Natural killer cell (primary cell): ENCODE results near the gene TMEM174. TPM values are rescaled to one million over a fixed set of nuclear protein-coding genes. Genes with fewer than 3 reads are reported as not detected.
A peak's percentile ranks its signal among the peaks of the same experiment; 100 is the strongest.

ENCODE experiments used
- ATAC-seq, 3 donors: fragments of 150-1000 bp in 2 of 3; fragments of 200-7000 bp in 1 of 3; cut with Tn5 transposase; 1 replicate in 1 of 3; 2 replicates in 2 of 3; pipeline ENCODE4 v1.10.0; 2021; ENCODE audit warnings: mild to moderate bottlenecking in 2 of 3, moderate library complexity in 2 of 3
- DNase-seq, 2 donors: peaks; one replicate each; pipeline versions ENCODE4 v3.0.0 to v3.0.0-alpha.2; 2013 to 2021; ENCODE audit warnings: mixed read lengths in 1 of 2
- H3K27ac ChIP-seq: one replicate; pipeline ENCODE4 v1.5.1; 2013; ENCODE audit warnings: mild to moderate bottlenecking, low read length
- H3K27me3 ChIP-seq: one replicate; pipeline ENCODE4 v1.6.1; 2013; ENCODE audit warnings: low read length; ENCODE audit not compliant: control insufficient read depth, insufficient read depth
- H3K36me3 ChIP-seq: one replicate; pipeline ENCODE4 v1.6.1; 2013; ENCODE audit warnings: low read length; ENCODE audit not compliant: control insufficient read depth, insufficient read depth
- H3K4me1 ChIP-seq: one replicate; pipeline ENCODE4 v1.6.1; 2013; ENCODE audit warnings: low read length; ENCODE audit not compliant: control insufficient read depth, insufficient read depth
- H3K4me3 ChIP-seq: one replicate; pipeline ENCODE4 v1.5.1; 2013; ENCODE audit warnings: low read length
- H3K9me3 ChIP-seq: one replicate; pipeline ENCODE4 v1.6.1; 2013; ENCODE audit warnings: low read length; ENCODE audit not compliant: control insufficient read depth, insufficient read depth
- H3K27ac Mint-ChIP-seq, 2 donors: one replicate each; pipeline ENCODE4 v1.8.0; 2022; ENCODE audit warnings: mild to moderate bottlenecking in 2 of 2, mixed read lengths in 2 of 2, moderate library complexity in 1 of 2
- H3K27me3 Mint-ChIP-seq, 2 donors: one replicate each; pipeline ENCODE4 v1.8.0; 2022; ENCODE audit warnings: low read depth in 2 of 2, mixed read lengths in 2 of 2
- H3K36me3 Mint-ChIP-seq: one replicate; pipeline ENCODE4 v1.8.0; 2022; ENCODE audit warnings: mixed read lengths
- H3K4me1 Mint-ChIP-seq, 2 donors: one replicate each; pipeline ENCODE4 v1.8.0; 2022; ENCODE audit warnings: mixed read lengths in 2 of 2
- H3K4me3 Mint-ChIP-seq: one replicate; pipeline ENCODE4 v1.8.0; 2022; ENCODE audit warnings: mild to moderate bottlenecking, moderate library complexity, mixed read lengths
- H3K9me3 Mint-ChIP-seq, 2 donors: one replicate each; pipeline ENCODE4 v1.8.0; 2022; ENCODE audit warnings: mixed read lengths in 2 of 2
- CTCF ChIP-seq: fragments of 200-600 bp; IDR thresholded peaks from one replicate; pipeline ENCODE4 v1.8.0; 2022; ENCODE audit warnings: antibody characterized with exemption
- WGBS: methylation state at CpG from one replicate; pipeline ENCODE4 v1.1.7; 2013; ENCODE audit warnings: missing lambda C conversion rate; ENCODE audit not compliant: insufficient coverage; 5-methylcytosine and 5-hydroxymethylcytosine counted together
- intact Hi-C: fragments of 100-400 bp; cut with micrococcal nuclease; formaldehyde crosslinking; loops from one replicate; pipeline ENCODE4 v1.14.2; 2022
- total RNA-seq, 4 donors: library from RNA; stranded (reverse); fragments of 120-200 nt in 1 of 4; gene quantifications; one replicate each; pipeline versions ENCODE4 v1.2.3 to v1.2.4, GENCODE V29; 2013 to 2022

Gene TMEM174
- total RNA-seq, 3 donors from 2014 or later (not counting 1 experiment from before 2014, with no cell fraction given): not detected

GRCh38 chr5:73198833-73199592 lies 26.0 kb downstream of the TMEM174 start:
- Histone ChIP-seq H3K4me3 (no peak overlapping the region), H3K27me3 (peaks cover 3% of the 10 kb centered on the region), H3K9me3 (no peaks in the 10 kb centered on the region), H3K36me3 (no peaks in the 10 kb centered on the region), H3K27ac (no peak overlapping the region), H3K4me1 (peaks cover 6% of the 10 kb centered on the region)
- Mint-ChIP-seq H3K4me1 (peaks cover 0 to 6% of the 10 kb centered on the region in 2 donors), H3K36me3 (no peaks in the 10 kb centered on the region), H3K9me3 (no peaks in the 10 kb centered on the region), H3K27ac (no peak overlapping the region), H3K4me3 (no peak overlapping the region), H3K27me3 (peaks cover 37 to 42% of the 10 kb centered on the region in 2 donors)
- intact Hi-C loops: no loop called here
- no peak for DNase-seq
- no peak for TF ChIP-seq CTCF
- ATAC-seq: no peak
- WGBS: 84% methylated on average over 3 of the region's 3 CpGs

- H3K36me3 Mint-ChIP-seq: no peaks in the 10 kb centered on the region
- no peak overlapping the region for H3K27ac Mint-ChIP-seq
- Histone ChIP-seq H3K4me3 (no peak overlapping the region), H3K9me3 (no peaks in the 10 kb centered on the region), H3K4me1 (peaks cover 6% of the 10 kb centered on the region), H3K27ac (no peak overlapping the region), H3K36me3 (no peaks in the 10 kb centered on the region), H3K27me3 (peaks cover 3% of the 10 kb centered on the region)
- H3K4me1 Mint-ChIP-seq: peaks cover 0 to 6% of the 10 kb centered on the region in 2 donors
- H3K9me3 Mint-ChIP-seq: no peaks in the 10 kb centered on the region
- ATAC-seq (no peak), DNase-seq (no peak)
- intact Hi-C loops: loop anchor here (5.0 kb wide), 1 partner anchor 242 kb away; the partner anchor contains the start of gene FCHO2
- 97% methylated on average over 4 of the region's 5 CpGs for WGBS
- H3K4me3 Mint-ChIP-seq: no peak overlapping the region
- TF ChIP-seq CTCF: no peak
- peaks cover 36 to 42% of the 10 kb centered on the region in 2 donors for H3K27me3 Mint-ChIP-seq
These were observed 26.7 kb downstream of the TMEM174 start for GRCh38 chr5:73199671-73200070.

- H3K27ac Mint-ChIP-seq: no peak overlapping the region
- Histone ChIP-seq H3K27me3 (peaks cover 3% of the 10 kb centered on the region), H3K4me3 (no peak overlapping the region), H3K4me1 (peaks cover 6% of the 10 kb centered on the region), H3K9me3 (no peaks in the 10 kb centered on the region), H3K27ac (no peak overlapping the region), H3K36me3 (no peaks in the 10 kb centered on the region)
- 30% methylated on average over 32 of the region's 34 CpGs for WGBS
- ATAC-seq (peak; percentile 79 to 96 (median 90)), DNase-seq (peak; percentile 53 to 74)
- peaks cover 27 to 36% of the 10 kb centered on the region in 2 donors for H3K27me3 Mint-ChIP-seq
- no peak overlapping the region for H3K4me3 Mint-ChIP-seq
- peak; percentile 85 for TF ChIP-seq CTCF
- H3K36me3 Mint-ChIP-seq: no peaks in the 10 kb centered on the region
- peaks cover 0 to 6% of the 10 kb centered on the region in 2 donors for H3K4me1 Mint-ChIP-seq
- no peaks in the 10 kb centered on the region for H3K9me3 Mint-ChIP-seq
- intact Hi-C loops: loop anchor here (2.0 to 5.0 kb wide), 2 partner anchors 119 to 245 kb away; partner anchors contain the start of gene FCHO2
These were observed 28.8 kb downstream of the TMEM174 start for GRCh38 chr5:73201547-73202513.
